ENCODE measurements around the gene ZNF429. TPM values are rescaled to one million over a fixed set of nuclear protein-coding genes. Genes with fewer than 3 reads are reported as not detected.
"Not testable (repeated sequence)": the region's sequence is repeated elsewhere in the genome, so short reads cannot be mapped to it uniquely, and the experiment has no call there.

The ZNF429 gene
- total RNA-seq = 4.2 and 10.8 TPM in 2 replicates

GRCh38 chr19:21505459-21506451 lies at the start of gene ZNF429:
Gene ZNF429, plus strand, starts transcription at chr19:21505602. Its CDS starts 170 bp downstream, at chr19:21505772.
- peak; percentile 90 for DNase-seq (ENCODE audit: low read depth)

DNA sequence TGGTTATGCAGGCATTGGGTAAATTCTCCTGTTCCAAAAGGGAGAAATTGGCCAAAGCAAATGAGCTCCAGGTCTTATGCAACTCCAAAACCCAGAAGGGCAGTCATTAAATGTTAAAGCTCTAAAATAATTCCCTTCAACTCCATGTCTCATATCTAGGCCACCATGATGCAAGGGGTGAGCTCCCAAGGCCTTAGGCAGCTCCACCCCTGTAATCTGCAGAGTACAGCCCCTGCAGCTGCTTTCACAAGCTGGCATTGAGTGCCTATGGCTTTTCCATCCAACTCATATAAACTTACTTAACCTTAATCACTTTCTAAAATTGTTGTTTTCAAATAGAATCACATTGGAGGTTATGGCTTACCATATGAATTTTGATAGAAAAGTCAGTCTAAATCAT lies 44.7 kb upstream of the ZNF429 start:
- no peak for DNase-seq (ENCODE audit: low read depth)

- no peak for DNase-seq (ENCODE audit: low read depth)
Measured at GRCh38 chr19:21462540-21462939, 42.9 kb upstream of the ZNF429 start.

DNA sequence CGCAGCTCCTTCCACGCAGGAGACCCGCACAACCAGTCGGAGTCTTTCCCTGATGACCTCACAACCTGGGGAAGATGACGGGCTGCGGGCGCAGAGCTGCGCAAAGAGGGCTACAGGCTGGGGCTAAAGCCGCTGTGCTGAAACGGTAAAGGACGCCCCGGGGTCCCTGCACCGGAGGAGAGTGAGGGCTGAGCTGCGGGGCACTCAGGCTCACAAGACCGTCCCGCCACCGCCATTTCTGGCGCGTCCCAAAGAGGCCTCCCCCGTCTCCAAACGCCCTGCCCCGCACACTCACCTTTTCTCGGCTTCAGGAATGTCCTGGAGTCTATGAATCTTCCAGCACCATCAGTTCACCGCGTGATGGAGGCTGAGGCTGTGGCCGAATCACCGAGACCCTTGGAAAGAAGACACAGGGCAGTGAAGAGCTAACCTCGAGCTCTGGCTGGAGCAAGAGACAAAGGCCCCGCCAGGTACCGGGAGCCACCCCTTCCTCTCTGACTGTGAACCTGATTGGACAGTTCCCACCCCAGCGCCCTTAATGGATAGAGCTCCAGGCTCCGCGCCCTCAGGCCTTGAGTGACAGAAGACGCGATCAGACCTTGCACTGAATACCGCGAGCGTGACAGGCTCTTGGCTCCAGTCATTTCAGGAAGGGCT lies 41.8 kb upstream of the ZNF429 start:
- peak; percentile 27 for DNase-seq (ENCODE audit: low read depth)

GRCh38 chr19:21466627-21467026 lies 38.8 kb upstream of the ZNF429 start:
- no peak for DNase-seq (ENCODE audit: low read depth)

GRCh38 chr19:21468791-21469190 lies 36.6 kb upstream of the ZNF429 start:
- DNase-seq (ENCODE audit: low read depth) = no peak

- DNase-seq (ENCODE audit: low read depth) = no peak
Measured at GRCh38 chr19:21472507-21472906, 32.9 kb upstream of the ZNF429 start.

GRCh38 chr19:21474671-21475181 lies 30.7 kb upstream of the ZNF429 start:
- DNase-seq (ENCODE audit: low read depth) = peak; percentile 36

GRCh38 chr19:21482361-21482760 lies 23.0 kb upstream of the ZNF429 start:
- not testable (repeated sequence) for DNase-seq (ENCODE audit: low read depth)

- DNase-seq (ENCODE audit: low read depth) = no peak
Measured at GRCh38 chr19:21482863-21483276, 22.5 kb upstream of the ZNF429 start.

GRCh38 chr19:21483589-21484170 lies 21.7 kb upstream of the ZNF429 start:
- DNase-seq (ENCODE audit: low read depth) = no peak

GRCh38 chr19:21484631-21485030 lies 20.8 kb upstream of the ZNF429 start:
- DNase-seq (ENCODE audit: low read depth) = no peak

GRCh38 chr19:21485926-21486325 lies 19.5 kb upstream of the ZNF429 start:
- DNase-seq (ENCODE audit: low read depth) = no peak

- no peak for DNase-seq (ENCODE audit: low read depth)
Measured at GRCh38 chr19:21487969-21488368, 17.4 kb upstream of the ZNF429 start.

DNA sequence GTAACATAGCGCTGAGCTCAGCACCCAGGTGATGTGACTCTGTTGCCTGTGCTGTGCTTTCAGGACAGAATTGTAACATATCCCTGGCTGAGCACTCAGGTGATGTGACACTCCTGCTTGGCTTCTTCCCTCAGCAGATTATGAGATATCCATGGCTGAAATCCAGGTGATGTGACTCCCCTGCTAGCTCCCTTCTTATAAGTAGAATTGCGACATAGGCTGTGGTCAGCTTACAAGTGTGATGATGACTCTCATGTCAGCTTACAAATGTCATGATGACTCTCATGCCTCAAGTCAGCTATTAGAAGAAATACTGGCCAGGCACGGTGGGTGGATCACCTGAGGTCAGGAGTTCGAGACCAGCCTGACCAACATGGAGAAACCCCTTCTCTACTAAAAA lies 14.3 kb upstream of the ZNF429 start:
- DNase-seq (ENCODE audit: low read depth) = no peak

DNA sequence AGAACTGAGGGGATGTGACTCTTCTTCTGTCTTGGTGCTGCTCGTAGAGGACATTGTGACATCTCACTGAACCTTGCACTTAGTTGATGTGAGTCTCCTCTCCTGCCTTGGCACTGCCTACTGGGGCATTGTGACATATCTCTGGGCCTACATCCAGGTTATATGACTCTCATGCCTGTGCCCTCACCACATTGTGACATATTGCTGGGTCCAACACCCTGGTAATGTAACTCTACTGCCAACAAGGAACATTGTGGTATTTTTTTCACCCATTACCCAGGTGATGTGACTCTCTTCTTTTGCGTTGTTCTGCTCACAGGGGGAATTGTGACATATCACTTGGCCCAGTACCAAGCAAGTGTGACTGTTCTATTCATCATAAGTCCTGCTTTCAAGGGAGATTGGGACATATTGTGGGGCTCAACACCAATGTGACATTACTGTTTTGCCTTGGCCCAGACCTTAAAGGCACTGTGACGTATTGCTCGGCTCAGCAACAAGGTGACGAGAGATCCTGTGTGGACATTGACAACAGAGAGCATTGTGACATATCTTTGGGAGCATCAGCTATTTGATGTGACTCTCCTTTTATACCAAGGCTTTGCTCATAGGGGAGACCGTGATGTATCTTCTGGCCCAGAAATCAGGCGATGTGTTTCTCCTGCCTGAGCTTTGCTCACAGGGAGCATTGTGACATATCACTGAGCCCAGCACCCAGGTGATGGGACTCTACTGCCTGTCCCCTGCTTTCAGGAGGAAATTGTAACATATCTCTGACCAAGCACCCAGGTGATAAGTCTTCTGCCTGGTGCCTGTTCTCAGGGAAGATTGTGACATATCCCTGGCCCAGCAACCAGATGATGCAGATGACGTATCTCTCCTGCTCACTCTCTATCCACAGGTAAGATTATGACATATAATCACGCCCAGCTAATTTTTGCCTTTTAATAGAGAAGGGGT lies 12.2 kb upstream of the ZNF429 start:
- no peak for DNase-seq (ENCODE audit: low read depth)

GRCh38 chr19:21496876-21497275 lies 8.5 kb upstream of the ZNF429 start:
- no peak for DNase-seq (ENCODE audit: low read depth)

- DNase-seq (ENCODE audit: low read depth) = no peak
Measured at GRCh38 chr19:21498651-21499050, 6.8 kb upstream of the ZNF429 start.

DNA sequence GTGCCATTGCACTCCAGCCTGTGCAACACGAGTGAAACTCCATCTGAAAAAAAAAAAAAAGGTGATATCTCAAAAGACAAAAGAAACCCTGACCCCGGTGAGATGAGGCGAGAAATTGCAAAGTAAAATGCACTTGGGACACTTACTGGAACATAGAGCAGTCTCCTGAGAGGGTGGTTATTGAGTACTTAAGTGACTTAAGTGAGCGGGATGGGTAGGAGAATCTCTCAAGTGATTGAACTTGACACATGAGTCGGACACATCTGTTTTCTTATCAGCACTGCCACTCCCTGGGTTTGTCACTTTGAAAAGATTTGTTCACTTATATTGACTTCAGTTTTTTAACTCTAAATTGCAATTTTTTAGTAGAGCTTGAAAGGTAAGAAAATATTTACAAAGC lies 2.8 kb downstream of the ZNF429 start:
- DNase-seq (ENCODE audit: low read depth) = no peak

DNA sequence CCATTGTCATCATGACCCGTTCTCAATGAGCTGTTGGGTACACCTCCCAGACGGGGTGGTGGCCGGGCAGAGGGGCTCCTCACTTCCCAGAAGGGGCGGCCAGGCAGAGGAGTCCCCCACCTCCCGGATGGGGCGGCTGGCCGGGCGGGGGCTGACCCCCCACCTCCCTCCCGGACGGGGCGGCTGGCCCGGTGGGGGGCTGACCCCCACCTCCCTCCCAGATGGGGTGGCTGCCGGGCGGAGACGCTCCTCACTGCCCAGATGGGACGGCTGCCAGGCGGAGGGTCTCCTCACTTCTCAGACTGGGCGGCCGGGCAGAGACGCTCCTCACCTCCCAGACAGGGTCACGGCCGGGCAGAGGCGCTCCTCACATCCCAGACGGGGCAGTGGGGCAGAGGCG lies 5.7 kb downstream of the ZNF429 start:
- not testable (repeated sequence) for DNase-seq (ENCODE audit: low read depth)

- DNase-seq (ENCODE audit: low read depth) = not testable (repeated sequence)
Measured at GRCh38 chr19:21512609-21513008, 7.2 kb downstream of the ZNF429 start.

All from renal cortical epithelial cell (primary cell).